ENCODE measurements around the gene FOXP1.

The FOXP1 gene

DNA sequence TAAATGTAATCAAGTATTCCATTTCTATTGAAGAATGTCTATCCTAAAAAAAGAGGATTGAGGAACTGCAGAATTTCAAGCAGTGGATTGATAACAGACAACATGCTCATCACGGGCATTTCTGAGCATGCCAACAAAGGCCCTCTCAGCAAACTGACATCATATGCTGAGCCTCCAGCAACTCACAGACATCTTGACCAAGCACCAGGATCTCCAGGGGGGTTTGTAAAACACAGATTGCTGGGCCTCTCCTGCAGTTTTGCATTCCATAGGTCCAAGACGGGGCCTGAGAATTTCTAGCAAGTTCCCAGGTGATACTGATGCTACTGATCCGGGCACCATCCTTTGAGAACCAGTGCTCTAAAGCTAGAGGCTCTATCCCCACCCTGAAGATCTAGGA is 85.0 kb downstream of the FOXP1 start:
- H3K4me3 ChIP-seq (replicated peaks in 1 of 2; ENCODE audit: low read depth in 2 of 2, low read length in 2 of 2), result no peak overlapping the region
- TF ChIP-seq, protein P1, sequence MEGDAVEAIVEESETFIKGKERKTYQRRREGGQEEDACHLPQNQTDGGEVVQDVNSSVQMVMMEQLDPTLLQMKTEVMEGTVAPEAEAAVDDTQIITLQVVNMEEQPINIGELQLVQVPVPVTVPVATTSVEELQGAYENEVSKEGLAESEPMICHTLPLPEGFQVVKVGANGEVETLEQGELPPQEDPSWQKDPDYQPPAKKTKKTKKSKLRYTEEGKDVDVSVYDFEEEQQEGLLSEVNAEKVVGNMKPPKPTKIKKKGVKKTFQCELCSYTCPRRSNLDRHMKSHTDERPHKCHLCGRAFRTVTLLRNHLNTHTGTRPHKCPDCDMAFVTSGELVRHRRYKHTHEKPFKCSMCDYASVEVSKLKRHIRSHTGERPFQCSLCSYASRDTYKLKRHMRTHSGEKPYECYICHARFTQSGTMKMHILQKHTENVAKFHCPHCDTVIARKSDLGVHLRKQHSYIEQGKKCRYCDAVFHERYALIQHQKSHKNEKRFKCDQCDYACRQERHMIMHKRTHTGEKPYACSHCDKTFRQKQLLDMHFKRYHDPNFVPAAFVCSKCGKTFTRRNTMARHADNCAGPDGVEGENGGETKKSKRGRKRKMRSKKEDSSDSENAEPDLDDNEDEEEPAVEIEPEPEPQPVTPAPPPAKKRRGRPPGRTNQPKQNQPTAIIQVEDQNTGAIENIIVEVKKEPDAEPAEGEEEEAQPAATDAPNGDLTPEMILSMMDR (IDR thresholded peaks at IDR 0.05; ENCODE audit: low read depth, low read length), result no peak
- DNase-seq (ENCODE audit: low read depth in 2 of 2), result no peak

DNA sequence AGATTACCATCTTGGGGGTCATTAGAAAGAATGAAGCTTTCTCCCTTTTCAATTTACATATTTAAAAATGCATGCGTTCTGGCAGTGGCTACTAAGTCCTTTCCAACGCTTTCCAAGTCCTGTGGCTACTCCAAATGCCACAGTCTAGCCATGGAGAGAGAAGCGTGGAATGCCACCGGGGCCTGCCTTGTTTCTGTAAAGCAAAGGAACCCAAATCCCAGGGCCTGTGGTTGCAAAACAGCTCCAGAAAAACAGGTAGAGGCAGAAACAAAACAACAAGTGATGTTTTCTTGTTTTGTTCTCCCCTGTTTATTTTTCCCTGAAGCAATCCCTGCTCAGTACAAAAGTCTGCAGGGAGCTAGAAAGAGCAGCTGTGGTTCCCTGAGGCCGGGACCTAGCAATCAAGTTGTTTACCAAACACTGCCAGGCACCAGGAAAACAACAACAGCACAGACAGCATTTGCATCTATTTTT is 85.5 kb downstream of the FOXP1 start:
- TF ChIP-seq, protein P1 (IDR thresholded peaks at IDR 0.05; ENCODE audit: low read depth, low read length), result no peak
- no peak overlapping the region for H3K4me3 ChIP-seq (replicated peaks in 1 of 2; ENCODE audit: low read depth in 2 of 2, low read length in 2 of 2)
- DNase-seq (ENCODE audit: low read depth in 2 of 2), result no peak

DNA sequence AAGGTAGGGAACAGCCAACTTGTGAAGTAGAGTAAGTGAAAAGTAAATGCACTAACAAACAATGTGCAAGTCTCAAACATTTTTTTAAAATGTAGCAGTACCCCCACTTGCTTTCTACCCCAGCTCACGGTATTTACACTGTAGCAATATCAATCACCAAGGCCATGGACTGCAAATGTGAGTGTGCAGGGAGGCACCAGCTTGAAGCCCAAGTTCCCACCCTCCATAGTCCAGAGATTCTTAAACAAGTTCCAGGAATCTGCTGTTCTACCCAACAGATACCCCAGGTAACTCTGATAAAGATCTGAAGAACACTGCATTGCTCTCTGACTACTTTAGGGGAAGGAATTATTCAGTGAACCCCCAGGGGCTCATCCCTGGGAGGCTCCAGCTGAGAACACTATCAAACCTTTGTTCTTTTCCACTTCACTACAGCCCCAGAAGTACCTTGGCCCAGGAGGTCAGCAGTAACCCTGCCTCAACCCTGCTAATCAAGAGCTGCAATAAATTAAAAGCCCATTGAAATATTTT is 86.1 kb downstream of the FOXP1 start:
- no peak overlapping the region for H3K4me3 ChIP-seq (replicated peaks in 1 of 2; ENCODE audit: low read depth in 2 of 2, low read length in 2 of 2)
- DNase-seq (ENCODE audit: low read depth in 2 of 2), result no peak
- TF ChIP-seq, protein P1 (IDR thresholded peaks at IDR 0.05; ENCODE audit: low read depth, low read length), result no peak

DNA sequence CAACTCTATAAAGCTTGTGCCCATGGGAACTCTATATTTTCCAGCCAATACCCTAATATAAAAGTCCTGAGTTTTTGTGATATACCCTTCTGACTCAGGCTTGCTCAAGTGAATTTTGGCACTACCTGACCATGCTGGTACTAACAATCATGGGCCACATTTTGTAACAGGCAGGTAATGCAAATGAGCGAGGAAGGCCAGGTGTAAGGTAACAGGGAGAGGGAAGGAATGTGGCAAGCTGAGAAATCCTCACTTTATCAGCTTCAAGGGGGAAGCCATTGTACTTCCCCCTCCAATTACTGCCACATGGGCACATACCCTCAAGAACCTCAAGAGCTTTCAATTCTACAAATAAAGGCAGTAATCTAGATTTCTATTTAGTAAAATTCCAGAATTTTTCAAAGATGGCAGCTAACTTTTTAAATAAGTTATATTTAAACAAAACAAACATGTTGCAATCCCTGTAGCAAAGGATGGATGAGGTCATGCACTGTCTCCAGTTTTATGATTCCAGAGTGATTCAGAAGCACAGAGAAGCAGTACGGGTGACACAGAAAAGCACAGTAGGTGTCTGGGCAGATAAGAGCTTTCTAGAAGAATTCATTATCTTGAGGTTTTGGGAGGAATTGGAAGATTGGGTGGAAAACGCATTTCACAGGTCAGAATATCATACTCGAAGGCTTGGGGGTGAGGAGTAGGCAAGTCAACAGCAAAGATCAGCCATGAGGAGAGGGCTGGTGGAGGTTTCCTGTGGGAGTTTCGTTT is 87.6 kb downstream of the FOXP1 start:
- DNase-seq (ENCODE audit: low read depth in 2 of 2), result peak; percentile 61 to 95
- TF ChIP-seq, protein P1 (IDR thresholded peaks at IDR 0.05; ENCODE audit: low read depth, low read length), result no peak

DNA sequence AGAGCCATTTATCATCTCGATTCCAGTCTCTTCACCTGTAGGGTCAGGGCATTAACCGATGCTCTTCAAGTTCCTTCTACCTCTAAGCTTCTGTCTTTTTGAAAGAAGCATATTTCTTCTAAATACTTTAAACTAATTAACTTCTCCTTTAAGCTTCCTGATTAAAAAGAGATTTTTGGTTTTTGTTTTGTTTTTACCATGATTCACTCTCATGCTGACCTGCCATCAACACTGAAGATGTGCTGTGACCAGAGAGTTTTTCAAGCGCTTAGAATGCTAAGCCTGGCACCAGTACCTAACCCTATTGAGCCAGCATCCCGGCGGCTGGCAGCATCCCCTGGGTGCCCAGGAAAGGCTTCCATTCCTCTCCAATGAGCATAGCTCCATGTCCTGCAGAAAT is 89.3 kb downstream of the FOXP1 start:
- DNase-seq (ENCODE audit: low read depth in 2 of 2), result no peak
- no peak overlapping the region for H3K4me3 ChIP-seq (replicated peaks in 1 of 2; ENCODE audit: low read depth in 2 of 2, low read length in 2 of 2)
- TF ChIP-seq, protein P1 (IDR thresholded peaks at IDR 0.05; ENCODE audit: low read depth, low read length), result no peak

More for the DNA sequence above, 87.6 kb downstream of the FOXP1 start:
- peak overlapping the region in 1 of 2 donors; percentile 43 for H3K4me3 ChIP-seq (replicated peaks in 1 of 2; ENCODE audit: low read depth in 2 of 2, low read length in 2 of 2)

DNA sequence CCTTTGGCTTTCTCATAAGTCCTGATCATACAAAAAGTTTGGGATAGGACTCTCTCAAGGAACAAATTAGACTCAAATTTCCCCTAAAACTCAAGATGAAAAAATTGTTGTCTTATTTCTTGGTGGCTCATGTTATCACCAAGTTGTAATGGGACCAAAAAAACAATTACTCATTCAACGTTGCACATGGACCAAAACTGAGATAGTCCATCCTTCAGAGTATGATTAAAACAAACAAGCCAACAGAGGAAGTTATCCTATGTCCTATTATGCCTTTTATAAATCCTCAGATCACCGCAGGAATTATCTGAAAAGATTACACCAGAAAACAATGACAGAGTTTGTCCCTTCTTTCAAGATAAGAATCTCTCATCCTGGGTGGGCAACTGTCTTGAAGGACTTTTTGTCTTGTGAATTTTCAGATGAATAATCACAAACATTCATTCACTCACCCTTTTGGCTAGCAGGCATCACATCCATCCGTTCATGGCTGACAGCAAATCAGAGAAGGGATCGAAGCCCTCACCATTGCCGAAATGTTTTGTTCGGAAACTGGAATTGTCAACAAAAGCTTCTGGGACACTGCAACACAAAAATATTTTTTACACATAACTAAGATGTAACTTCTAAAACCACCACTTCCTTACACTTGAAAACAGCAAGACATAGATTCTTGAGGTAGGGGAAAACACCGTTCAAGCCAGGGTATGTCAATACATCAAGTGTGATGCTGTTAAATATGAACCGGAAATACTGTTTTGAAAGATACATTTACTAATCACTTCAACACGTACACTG is 90.4 kb downstream of the FOXP1 start:
- no peak for DNase-seq (ENCODE audit: low read depth in 2 of 2)
- TF ChIP-seq, protein P1 (IDR thresholded peaks at IDR 0.05; ENCODE audit: low read depth, low read length), result no peak
- H3K4me3 ChIP-seq (replicated peaks in 1 of 2; ENCODE audit: low read depth in 2 of 2, low read length in 2 of 2), result no peak overlapping the region

Data from cardiac fibroblast (primary cell).